ENCODE results near the gene FSD1.

DNA sequence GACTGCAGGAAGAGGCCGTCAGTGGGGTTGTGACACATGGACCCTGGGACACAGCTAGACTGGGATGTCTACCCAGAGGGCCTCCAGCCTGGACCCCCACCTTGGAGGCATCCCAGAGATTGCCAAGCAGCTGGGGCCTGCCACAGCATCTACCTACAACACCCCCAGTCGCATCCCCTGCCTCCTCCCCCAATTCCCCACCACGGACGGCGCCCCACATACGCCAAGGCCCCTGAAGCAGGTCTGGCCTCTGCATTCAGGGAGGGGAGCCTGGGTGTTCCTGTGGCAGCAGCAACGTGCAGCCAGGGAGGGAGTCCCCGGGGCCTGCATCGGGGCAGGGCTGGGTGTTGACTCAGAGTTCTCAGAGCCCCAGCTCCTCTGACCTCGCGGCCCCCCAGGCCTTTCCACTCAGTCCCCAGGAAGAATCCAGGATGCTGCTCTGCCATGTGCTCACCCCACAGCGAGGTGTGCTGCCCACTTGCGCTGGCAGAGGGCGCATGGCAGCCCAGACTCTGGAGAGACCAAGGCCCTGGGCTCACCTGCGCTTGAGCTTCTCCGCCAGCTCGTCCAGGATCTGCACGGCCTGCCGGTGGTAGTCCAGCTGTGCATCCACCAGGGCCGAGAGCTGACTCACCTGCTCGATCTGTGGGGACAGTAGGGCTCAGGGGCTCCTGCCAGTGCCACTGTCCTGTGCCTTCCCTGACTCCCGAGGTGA lies 58.6 kb downstream of the FSD1 start:
- no peak for TF ChIP-seq POLR2A (IDR thresholded peaks at IDR 0.05)
- TF ChIP-seq, protein P1, sequence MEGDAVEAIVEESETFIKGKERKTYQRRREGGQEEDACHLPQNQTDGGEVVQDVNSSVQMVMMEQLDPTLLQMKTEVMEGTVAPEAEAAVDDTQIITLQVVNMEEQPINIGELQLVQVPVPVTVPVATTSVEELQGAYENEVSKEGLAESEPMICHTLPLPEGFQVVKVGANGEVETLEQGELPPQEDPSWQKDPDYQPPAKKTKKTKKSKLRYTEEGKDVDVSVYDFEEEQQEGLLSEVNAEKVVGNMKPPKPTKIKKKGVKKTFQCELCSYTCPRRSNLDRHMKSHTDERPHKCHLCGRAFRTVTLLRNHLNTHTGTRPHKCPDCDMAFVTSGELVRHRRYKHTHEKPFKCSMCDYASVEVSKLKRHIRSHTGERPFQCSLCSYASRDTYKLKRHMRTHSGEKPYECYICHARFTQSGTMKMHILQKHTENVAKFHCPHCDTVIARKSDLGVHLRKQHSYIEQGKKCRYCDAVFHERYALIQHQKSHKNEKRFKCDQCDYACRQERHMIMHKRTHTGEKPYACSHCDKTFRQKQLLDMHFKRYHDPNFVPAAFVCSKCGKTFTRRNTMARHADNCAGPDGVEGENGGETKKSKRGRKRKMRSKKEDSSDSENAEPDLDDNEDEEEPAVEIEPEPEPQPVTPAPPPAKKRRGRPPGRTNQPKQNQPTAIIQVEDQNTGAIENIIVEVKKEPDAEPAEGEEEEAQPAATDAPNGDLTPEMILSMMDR (IDR thresholded peaks at IDR 0.05): peak in 3 of 4 donors; percentile 6 to 26 (median 18)

Measured in right lobe of liver (tissue), 4 donors.